TTC549 (cell line): Measurements from ENCODE around the gene ZNF211.

Source experiments
- FAIRE-seq: peaks from 2 replicates; lab custom pipeline; 2012; peaks lifted over from hg19 to GRCh38; lab: Jason Lieb, UNC

The ZNF211 gene

DNA sequence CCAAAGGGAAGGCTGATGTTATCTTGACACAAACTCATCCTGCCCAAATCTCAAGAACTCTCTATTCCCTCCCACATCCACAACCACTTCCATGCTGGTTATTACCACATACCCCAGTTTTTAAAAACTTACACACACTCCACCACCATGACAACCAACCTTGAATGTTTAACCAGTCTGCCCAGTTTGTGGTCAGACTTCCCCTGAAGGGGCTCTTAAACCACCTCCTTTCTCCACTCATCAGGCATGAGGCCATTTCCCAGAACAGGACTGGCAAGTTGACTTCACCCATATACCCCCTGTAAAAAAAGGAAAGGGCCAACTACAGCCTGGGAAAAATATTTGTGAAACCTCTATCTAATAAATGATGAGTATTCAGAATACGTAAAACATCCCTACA lies 23.4 kb downstream of the ZNF211 start:
- no peak for FAIRE-seq

- FAIRE-seq = no peak
Measured at GRCh38 chr19:57664269-57665127, 31.5 kb downstream of the ZNF211 start.

DNA sequence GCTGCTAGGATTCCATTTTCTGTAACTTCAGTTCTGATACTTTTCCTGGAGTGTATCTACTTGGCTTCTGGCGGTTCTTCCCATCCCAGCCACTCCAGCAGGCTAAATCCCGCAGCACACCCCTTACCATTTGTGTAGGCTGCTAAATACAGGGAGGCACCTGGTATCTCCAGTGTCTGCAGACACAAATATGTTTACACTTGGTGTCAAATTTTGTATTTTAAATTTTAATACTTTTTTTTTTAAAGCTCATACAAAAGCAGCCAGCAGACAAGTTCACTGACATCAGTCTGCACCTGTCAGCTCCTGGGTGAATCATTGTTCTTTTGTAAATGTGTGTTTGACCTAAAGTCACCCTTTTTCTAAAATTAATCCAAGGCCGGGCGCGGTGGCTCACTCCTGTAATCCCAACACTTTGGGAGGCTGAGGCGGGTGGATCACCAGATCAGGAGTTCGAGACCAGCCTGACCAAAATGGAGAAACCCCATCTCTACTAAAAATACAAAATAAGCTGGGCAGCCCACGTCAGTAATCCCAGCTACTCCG lies 32.4 kb downstream of the ZNF211 start:
- no peak for FAIRE-seq

DNA sequence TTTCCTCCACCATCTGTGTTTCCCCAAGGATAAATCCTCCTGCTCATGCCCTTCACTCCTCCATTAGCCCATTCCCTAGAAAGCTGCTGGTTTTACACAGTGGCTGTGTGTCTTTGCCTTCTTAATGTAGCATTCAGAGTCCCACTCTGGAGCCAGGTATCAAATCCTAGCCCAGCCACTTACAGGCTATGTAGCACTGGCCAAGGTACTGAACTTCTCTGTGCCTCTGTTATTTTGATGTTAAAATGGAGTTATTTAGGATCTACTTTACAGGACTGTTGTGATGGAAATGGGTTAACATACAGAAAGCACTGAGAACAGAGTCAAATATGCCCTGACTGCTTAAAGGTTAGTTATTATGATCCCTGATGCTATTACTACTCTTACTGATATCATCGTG lies 34.3 kb downstream of the ZNF211 start:
- no peak for FAIRE-seq

DNA sequence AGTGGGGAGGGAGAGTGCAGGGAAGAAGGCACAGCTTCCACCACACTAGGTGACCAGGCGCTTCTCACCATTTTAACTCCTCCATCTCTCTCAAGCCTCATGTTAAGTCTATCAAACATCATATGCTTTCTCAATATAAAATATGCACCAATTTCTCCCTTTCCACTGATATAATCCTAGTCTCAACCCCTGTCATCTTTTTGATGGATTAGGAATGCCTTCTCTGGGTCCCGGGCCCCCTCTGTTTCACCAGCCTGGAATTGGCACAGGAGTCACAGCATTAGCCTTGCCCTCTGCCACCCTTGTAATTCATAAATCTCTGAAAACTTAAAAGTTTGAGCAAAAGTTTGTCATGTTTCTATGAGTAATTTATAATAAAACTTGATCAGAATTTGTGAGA lies 35.7 kb downstream of the ZNF211 start, which contains the start of gene ZSCAN4:
Gene ZSCAN4 (plus strand): TSS at position 301 of the 400 bp plus-strand sequence. CDS start 7,211 bp downstream, outside the sequence.
- no peak for FAIRE-seq

- FAIRE-seq = no peak
Measured at GRCh38 chr19:57671124-57671895, 38.3 kb downstream of the ZNF211 start.

DNA sequence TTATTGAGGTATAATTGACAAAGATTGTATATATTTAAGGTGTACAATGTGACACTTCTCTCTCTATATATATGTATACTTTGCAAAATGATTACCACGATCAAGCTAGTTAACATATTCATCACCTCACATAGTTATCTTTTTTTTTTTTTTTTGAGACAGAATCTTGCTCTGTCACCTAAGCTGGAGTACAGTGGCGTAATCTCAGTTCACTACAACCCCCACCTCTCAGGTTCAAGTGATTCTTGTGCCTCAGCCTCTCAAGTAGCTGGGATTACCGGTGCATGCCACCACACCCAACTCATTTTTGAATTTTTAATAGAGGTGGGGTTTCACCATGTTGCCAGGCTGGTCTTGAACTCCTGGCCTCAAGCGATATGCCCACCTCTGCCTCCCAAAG lies 39.5 kb downstream of the ZNF211 start:
- no peak for FAIRE-seq

DNA sequence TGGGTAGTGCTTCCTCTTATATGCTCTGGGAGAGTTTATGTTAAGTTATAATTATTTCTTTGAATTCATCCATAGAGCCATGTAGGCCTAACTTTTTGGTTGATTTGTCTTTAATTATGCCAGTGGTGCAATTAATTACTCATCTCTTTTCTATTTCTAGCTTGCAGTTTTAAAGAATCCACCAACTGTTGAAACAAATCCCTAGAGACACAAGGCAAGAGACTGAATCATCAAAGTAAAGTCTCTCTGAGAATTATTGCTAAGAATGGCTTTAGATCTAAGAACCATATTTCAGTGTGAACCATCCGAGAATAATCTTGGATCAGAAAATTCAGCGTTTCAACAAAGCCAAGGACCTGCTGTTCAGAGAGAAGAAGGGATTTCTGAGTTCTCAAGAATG lies 42.9 kb downstream of the ZNF211 start:
- no peak for FAIRE-seq

DNA sequence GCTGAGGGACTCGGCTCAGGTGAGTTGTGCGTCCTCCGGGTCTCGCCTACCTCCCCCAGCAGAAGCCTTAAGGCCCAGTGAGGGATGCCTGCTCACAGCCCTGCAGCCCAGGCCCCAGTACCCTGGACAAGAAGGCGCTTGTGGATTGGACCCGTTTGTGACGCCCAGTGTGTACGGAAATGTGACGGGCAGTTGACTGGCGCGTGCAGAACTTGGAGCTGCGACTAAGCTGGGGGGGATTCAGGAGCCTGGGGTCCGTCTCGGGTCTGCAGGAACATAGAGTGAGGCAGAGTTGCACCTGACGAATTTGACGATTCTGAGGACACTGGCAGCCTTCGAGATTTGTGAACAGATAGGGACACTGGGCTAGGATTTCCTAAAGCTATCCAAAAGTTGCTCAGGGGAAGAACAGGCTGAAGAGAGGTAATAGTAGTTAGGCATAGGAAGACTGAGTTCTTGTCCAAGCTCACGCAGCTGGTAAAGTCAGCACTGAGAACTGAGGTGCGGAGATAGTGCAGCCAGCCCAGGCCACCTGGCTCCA lies 49.3 kb downstream of the ZNF211 start:
- no peak for FAIRE-seq

DNA sequence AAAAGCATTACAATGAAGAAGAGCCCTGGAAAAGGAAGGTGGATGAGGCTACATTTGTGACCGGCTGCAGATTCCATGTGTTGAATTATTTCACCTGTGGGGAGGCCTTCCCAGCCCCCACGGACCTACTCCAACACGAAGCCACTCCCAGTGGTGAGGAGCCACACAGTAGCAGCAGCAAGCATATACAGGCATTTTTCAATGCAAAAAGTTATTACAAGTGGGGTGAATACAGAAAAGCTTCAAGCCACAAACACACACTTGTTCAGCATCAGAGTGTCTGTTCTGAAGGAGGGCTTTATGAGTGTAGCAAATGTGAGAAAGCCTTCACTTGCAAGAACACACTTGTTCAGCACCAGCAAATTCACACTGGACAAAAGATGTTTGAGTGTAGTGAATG lies 53.8 kb downstream of the ZNF211 start:
- no peak for FAIRE-seq

DNA sequence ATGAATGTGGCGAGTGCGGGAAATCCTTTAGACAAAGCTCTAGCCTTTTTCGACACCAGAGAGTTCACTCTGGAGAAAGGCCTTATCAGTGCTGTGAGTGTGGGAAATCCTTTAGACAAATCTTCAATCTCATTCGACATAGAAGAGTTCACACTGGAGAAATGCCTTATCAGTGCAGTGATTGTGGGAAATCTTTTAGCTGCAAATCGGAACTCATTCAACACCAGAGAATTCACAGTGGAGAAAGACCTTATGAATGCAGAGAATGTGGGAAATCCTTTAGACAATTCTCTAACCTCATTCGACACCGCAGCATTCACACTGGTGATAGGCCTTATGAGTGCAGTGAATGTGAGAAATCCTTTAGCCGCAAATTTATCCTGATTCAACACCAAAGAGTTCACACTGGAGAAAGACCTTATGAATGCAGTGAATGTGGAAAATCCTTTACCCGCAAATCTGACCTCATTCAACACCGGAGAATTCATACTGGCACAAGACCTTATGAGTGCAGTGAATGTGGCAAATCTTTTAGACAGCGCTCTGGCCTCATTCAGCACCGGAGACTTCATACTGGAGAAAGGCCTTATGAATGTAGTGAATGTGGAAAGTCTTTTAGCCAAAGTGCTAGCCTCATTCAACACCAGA lies 54.5 kb downstream of the ZNF211 start:
- FAIRE-seq = no peak

GRCh38 chr19:57688011-57688763 lies 55.2 kb downstream of the ZNF211 start:
- no peak for FAIRE-seq

GRCh38 chr19:57689750-57690149 lies 56.8 kb downstream of the ZNF211 start:
- FAIRE-seq = no peak
